ENCODE measurements around the gene KCNC2. TPM values are rescaled to one million over a fixed set of nuclear protein-coding genes. Genes with fewer than 3 reads are reported as not detected.

Gene KCNC2
- total RNA-seq, 1 experiment from 2014 or later = not detected

- no peak for DNase-seq (ENCODE audit: low read depth)
These were observed 144.2 kb downstream of the KCNC2 start for GRCh38 chr12:75065482-75065881.

- DNase-seq (ENCODE audit: low read depth) = no peak
These were observed 146.9 kb downstream of the KCNC2 start for GRCh38 chr12:75062691-75063090.

GRCh38 chr12:75058228-75058627 is 151.4 kb downstream of the KCNC2 start:
- DNase-seq (ENCODE audit: low read depth) = no peak

GRCh38 chr12:75048767-75049166 is 160.9 kb downstream of the KCNC2 start:
- no peak for DNase-seq (ENCODE audit: low read depth)

GRCh38 chr12:75047885-75048525 is 161.6 kb downstream of the KCNC2 start:
- no peak for DNase-seq (ENCODE audit: low read depth)

- DNase-seq (ENCODE audit: low read depth) = no peak
These were observed 167.5 kb downstream of the KCNC2 start for GRCh38 chr12:75042125-75042524.

- DNase-seq (ENCODE audit: low read depth) = no peak
These were observed 168.2 kb downstream of the KCNC2 start for GRCh38 chr12:75041472-75041871.

GRCh38 chr12:75020068-75020557 is 189.5 kb downstream of the KCNC2 start:
- no peak for DNase-seq (ENCODE audit: low read depth)

- DNase-seq (ENCODE audit: low read depth) = no peak
These were observed 198.5 kb downstream of the KCNC2 start for GRCh38 chr12:75011120-75011519.

- DNase-seq (ENCODE audit: low read depth) = no peak
These were observed 202.5 kb downstream of the KCNC2 start for GRCh38 chr12:75007133-75007532.

- DNase-seq (ENCODE audit: low read depth) = no peak
These were observed 209.5 kb downstream of the KCNC2 start for GRCh38 chr12:75000120-75000519.

GRCh38 chr12:74999474-74999873 is 210.2 kb downstream of the KCNC2 start:
- DNase-seq (ENCODE audit: low read depth) = no peak

Other genes with a start within 250 kb of the KCNC2 start
- 1.1 and 3.4 TPM in 2 replicates for gene CAPS2, start 120.5 kb upstream of the KCNC2 start, total RNA-seq (2014; rRNA removed; shearing (Covaris generic))
- gene GLIPR1L1, start 124.8 kb upstream of the KCNC2 start, total RNA-seq (2014; rRNA removed; shearing (Covaris generic)) = not detected in 2 replicates
- gene GLIPR1L2, start 181.2 kb upstream of the KCNC2 start, total RNA-seq (2014; rRNA removed; shearing (Covaris generic)) = 0.10 and 0.63 TPM in 2 replicates

Data from HT1080 (cell line).